PC-3 (cell line): ENCODE results near the gene CDH12. TPM values are rescaled to one million over a fixed set of nuclear protein-coding genes. Genes with fewer than 3 reads are reported as not detected.

Experiments used
- ATAC-seq: fragments of 200-7000 bp; cut with Tn5 transposase; 2 replicates; pipeline ENCODE4 v1.9.1; 2020; ENCODE audit warnings: mild to moderate bottlenecking, moderate library complexity
- BruUV-seq: library from RNA; stranded (reverse); fragments of 400-500 nt; replicated peaks from 2 replicates; lab custom pipeline; 2021; lab: Mats Ljungman, UMichigan
- CTCF ChIA-PET: fragments of 300-600 bp; sonication (Branson Sonifier 250); formaldehyde crosslinking; loops from one replicate; lab custom pipeline; 2022; ENCODE audit warnings: antibody characterized with exemption; lab: Charles Lee
- POLR2A ChIA-PET: fragments of 300-600 bp; sonication (Branson Sonifier 250); formaldehyde crosslinking; loops from one replicate; lab custom pipeline; 2022; ENCODE audit warnings: antibody characterized with exemption; ENCODE audit not compliant: unreplicated experiment; lab: Charles Lee
- DNase-seq: peaks from one replicate; pipeline ENCODE4 v3.0.0-alpha.2; 2015
- H2AFZ ChIP-seq: fragments of 300-600 bp; sonication (generic); 2 replicates; pipeline ENCODE4 v1.6.0; 2016; ENCODE audit warnings: antibody characterized with exemption, low read length
- H3F3A ChIP-seq: fragments of 300-600 bp; sonication (generic); one replicate; pipeline ENCODE4 v1.6.0; 2017; ENCODE audit warnings: antibody characterized with exemption, low read length, control low read depth, mild to moderate bottlenecking; ENCODE audit not compliant: unreplicated experiment
- H3K27ac ChIP-seq: fragments of 300-600 bp; sonication (generic); 2 replicates; pipeline ENCODE4 v1.5.1; 2016; ENCODE audit warnings: mild to moderate bottlenecking, low read length
- H3K27me3 ChIP-seq: fragments of 300-600 bp; sonication (generic); 2 replicates; pipeline ENCODE4 v1.6.1; 2016; ENCODE audit warnings: low read length, mixed read lengths
- H3K36me3 ChIP-seq: fragments of 300-600 bp; sonication (generic); 2 replicates; pipeline ENCODE4 v1.6.1; 2016; ENCODE audit warnings: low read depth, mixed run types, low read length, mixed read lengths
- H3K4me1 ChIP-seq: fragments of 300-600 bp; sonication (generic); 2 replicates; pipeline ENCODE4 v1.5.1; 2016; ENCODE audit warnings: low read length; ENCODE audit not compliant: insufficient read depth
- H3K4me2 ChIP-seq: fragments of 300-600 bp; sonication (generic); 2 replicates; pipeline ENCODE4 v1.6.0; 2016; ENCODE audit warnings: low read length
- H3K4me3 ChIP-seq: fragments of 300-600 bp; sonication (generic); 2 replicates; pipeline ENCODE4 v1.5.1; 2016; ENCODE audit warnings: mild to moderate bottlenecking, low read length, mixed read lengths
- H3K79me2 ChIP-seq: fragments of 300-600 bp; sonication (generic); 2 replicates; pipeline ENCODE4 v1.6.1; 2017; ENCODE audit warnings: low read length, mixed read lengths
- H3K9ac ChIP-seq: fragments of 300-600 bp; sonication (generic); 2 replicates; pipeline ENCODE4 v1.6.0; 2016; ENCODE audit warnings: mild to moderate bottlenecking, low read length
- H3K9me2 ChIP-seq: fragments of 300-600 bp; sonication (generic); replicated peaks from 2 replicates; pipeline ENCODE4 v1.6.1; 2016; ENCODE audit warnings: mixed run types, low read length, mixed read lengths
- H3K9me3 ChIP-seq: fragments of 300-600 bp; sonication (generic); 2 replicates; pipeline ENCODE4 v1.6.1; 2016; ENCODE audit warnings: low read length, mixed read lengths
- H4K20me1 ChIP-seq: fragments of 300-600 bp; sonication (generic); 2 replicates; pipeline ENCODE4 v1.6.1; 2016; ENCODE audit warnings: low read length, mixed read lengths
- EZH2 ChIP-seq: fragments of 300-600 bp; sonication (generic); IDR thresholded peaks from one replicate; pipeline ENCODE4 v1.6.1; 2017; ENCODE audit warnings: antibody characterized with exemption, mild to moderate bottlenecking, low read length; ENCODE audit not compliant: unreplicated experiment
- EZH2phosphoT487 ChIP-seq: fragments of 300-600 bp; sonication (generic); IDR thresholded peaks from 2 replicates; pipeline ENCODE4 v1.6.1; 2018; ENCODE audit warnings: mild to moderate bottlenecking, antibody characterized with exemption, low read length, borderline replicate concordance
- intact Hi-C: fragments of 100-400 bp; cut with micrococcal nuclease; formaldehyde crosslinking; loops from 2 replicates; pipeline ENCODE4 v1.9.0; 2023
- total RNA-seq: library from RNA; depleted of rRNA; stranded (reverse); fragments of >200 nt; gene quantifications from 2 replicates; pipeline ENCODE4 v1.2.3, GENCODE V29; 2014
- TF ChIP-seq, protein P1 (sequence below): fragments of 300-600 bp; sonication (generic); conservative IDR thresholded peaks from 2 replicates; pipeline ENCODE4 v1.5.1; 2017; ENCODE audit warnings: antibody characterized with exemption, low read depth, mild to moderate bottlenecking, low read length

Gene CDH12
- total RNA-seq, 1 experiment from 2014 or later, result 0.44 TPM

DNA sequence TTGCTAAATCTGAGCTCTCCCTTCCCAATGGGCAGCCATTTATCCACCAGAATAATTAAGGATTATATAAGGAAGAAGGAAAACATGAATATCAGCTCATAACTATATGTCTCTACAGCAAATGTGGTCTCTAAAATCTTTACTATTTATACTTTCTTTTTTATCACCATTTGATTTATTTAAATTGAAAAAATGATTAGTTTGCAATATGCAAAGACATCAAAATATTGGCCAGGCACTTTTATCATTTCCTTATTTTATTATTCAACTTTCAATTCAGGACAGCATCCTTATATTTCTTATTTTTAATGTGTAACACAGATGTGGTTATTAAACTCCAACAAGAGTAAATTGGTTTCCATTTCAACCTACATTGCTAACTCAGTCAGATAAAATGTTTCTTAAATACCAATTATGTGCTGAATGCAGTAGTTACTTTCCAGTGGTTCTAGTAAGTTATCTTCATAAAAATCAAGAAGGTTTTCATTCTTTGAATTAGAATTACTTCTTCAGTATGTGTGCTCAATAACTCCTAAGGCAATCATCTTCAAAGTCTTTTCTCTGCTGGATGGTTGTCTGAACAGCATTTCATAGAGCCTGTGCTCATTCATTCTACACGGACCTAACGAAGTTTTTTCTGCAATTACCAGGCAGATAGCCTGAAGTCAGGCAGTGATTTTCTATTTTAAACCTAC lies 1148.0 kb downstream of the CDH12 start:
- no peaks in the 10 kb centered on the region for H3F3A ChIP-seq
- no peak for ATAC-seq
- no TSS peak for BruUV-seq

GRCh38 chr5:21701317-21701716 lies 1151.8 kb downstream of the CDH12 start:
- H3K9me3 ChIP-seq, result no peaks in the 10 kb centered on the region
- DNase-seq, result peak; percentile 79
- no peaks in the 10 kb centered on the region for H4K20me1 ChIP-seq
- peak overlapping the region; percentile 32; the same call in 1 of the 2 replicates for H3K27ac ChIP-seq
- H3K36me3 ChIP-seq, result no peaks in the 10 kb centered on the region
- peak overlapping the region; percentile 64 for H2AFZ ChIP-seq
- H3F3A ChIP-seq, result no peaks in the 10 kb centered on the region
- intact Hi-C loops, result no loop called here
- no TSS peak for BruUV-seq
- peak; percentile 74 for ATAC-seq
- H3K79me2 ChIP-seq, result no peaks in the 10 kb centered on the region
- no peak overlapping the region for H3K9ac ChIP-seq
- H3K9me2 ChIP-seq, result no peaks in the 10 kb centered on the region
- ChIA-PET CTCF (no interaction called here), POLR2A (no interaction called here)
- TF ChIP-seq EZH2, result no peak
- TF ChIP-seq EZH2phosphoT487, result no peak
- TF ChIP-seq, protein P1, sequence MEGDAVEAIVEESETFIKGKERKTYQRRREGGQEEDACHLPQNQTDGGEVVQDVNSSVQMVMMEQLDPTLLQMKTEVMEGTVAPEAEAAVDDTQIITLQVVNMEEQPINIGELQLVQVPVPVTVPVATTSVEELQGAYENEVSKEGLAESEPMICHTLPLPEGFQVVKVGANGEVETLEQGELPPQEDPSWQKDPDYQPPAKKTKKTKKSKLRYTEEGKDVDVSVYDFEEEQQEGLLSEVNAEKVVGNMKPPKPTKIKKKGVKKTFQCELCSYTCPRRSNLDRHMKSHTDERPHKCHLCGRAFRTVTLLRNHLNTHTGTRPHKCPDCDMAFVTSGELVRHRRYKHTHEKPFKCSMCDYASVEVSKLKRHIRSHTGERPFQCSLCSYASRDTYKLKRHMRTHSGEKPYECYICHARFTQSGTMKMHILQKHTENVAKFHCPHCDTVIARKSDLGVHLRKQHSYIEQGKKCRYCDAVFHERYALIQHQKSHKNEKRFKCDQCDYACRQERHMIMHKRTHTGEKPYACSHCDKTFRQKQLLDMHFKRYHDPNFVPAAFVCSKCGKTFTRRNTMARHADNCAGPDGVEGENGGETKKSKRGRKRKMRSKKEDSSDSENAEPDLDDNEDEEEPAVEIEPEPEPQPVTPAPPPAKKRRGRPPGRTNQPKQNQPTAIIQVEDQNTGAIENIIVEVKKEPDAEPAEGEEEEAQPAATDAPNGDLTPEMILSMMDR, result no peak
- H3K4me2 ChIP-seq, result peak overlapping the region; percentile 74
- peak overlapping the region; percentile 56 for H3K4me3 ChIP-seq
- H3K27me3 ChIP-seq, result no peaks in the 10 kb centered on the region
- peaks cover 15% of the 10 kb centered on the region for H3K4me1 ChIP-seq

More for the DNA sequence above, 1148.0 kb downstream of the CDH12 start:
- ChIA-PET CTCF (no interaction called here), POLR2A (no interaction called here)
- no peak for DNase-seq
- Histone ChIP-seq H3K27ac (no peak overlapping the region), H3K27me3 (no peaks in the 10 kb centered on the region), H3K36me3 (no peaks in the 10 kb centered on the region), H3K4me2 (no peak overlapping the region), H3K79me2 (no peaks in the 10 kb centered on the region), H2AFZ (no peak overlapping the region), H3K9me3 (no peaks in the 10 kb centered on the region), H4K20me1 (no peaks in the 10 kb centered on the region), H3K9ac (no peak overlapping the region), H3K9me2 (no peaks in the 10 kb centered on the region), H3K4me1 (peaks cover 15% of the 10 kb centered on the region), H3K4me3 (no peak overlapping the region)
- no peak for TF ChIP-seq EZH2phosphoT487
- TF ChIP-seq, protein P1, result no peak
- TF ChIP-seq EZH2, result no peak
- intact Hi-C loops, result no loop called here
